ENCODE results near the gene U2AF1.
"Not testable (repeated sequence)": the region's sequence is repeated elsewhere in the genome, so short reads cannot be mapped to it uniquely, and the experiment has no call there.

DNA sequence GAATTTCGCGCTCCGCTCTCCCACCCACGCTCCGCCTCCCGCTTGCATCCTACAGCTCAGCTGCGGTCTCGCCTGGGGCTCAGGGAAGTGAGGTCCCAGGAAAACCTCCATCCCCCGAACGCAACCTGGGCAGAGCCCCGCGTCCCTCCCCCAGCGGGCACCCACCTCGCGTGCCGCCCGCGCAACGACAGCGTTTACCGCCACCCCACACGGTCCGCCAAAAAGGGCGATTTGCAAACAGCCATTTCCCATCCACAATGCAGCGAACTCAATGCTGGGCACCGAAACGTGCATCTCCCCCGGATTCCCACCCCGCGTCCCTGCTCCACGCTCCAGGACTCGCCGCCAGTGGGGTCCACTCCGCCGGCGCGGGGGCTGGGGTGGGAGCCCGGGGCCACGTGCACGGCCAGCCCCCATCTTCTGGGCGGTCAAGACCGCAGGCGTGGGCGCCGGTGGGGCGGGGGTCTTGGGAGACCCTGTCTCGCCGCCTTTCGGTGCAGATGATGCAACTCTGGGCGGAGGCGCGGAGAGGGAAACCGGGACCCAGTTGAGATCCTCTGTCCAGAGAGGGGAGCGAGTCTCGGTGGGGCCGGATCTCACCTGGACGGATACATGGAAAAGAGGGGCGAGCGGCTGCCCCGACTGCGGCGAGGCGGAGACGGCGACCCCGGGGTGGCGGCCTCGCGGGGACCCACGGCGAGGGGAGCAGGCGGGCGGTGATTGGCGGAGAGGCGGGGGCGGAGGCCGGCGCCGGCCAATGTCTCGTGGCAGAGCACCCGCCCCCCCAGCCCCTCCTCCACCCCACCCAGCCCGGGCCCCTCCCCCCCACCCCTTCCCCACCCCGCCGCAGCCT lies 32.0 kb downstream of the U2AF1 start, which contains the start of gene CBS:
- TF ChIP-seq, protein P1, sequence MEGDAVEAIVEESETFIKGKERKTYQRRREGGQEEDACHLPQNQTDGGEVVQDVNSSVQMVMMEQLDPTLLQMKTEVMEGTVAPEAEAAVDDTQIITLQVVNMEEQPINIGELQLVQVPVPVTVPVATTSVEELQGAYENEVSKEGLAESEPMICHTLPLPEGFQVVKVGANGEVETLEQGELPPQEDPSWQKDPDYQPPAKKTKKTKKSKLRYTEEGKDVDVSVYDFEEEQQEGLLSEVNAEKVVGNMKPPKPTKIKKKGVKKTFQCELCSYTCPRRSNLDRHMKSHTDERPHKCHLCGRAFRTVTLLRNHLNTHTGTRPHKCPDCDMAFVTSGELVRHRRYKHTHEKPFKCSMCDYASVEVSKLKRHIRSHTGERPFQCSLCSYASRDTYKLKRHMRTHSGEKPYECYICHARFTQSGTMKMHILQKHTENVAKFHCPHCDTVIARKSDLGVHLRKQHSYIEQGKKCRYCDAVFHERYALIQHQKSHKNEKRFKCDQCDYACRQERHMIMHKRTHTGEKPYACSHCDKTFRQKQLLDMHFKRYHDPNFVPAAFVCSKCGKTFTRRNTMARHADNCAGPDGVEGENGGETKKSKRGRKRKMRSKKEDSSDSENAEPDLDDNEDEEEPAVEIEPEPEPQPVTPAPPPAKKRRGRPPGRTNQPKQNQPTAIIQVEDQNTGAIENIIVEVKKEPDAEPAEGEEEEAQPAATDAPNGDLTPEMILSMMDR (IDR thresholded peaks at IDR 0.05): not testable (repeated sequence)
- TF ChIP-seq POLR2A (IDR thresholded peaks at IDR 0.05): not testable (repeated sequence)
